CD4-positive, alpha-beta T cell treated with Interleukin-12 subunit alpha and Interleukin-12 subunit beta, for 1 hour (primary cell): ENCODE data around the gene CENPA.
"Not testable (repeated sequence)": the region's sequence is repeated elsewhere in the genome, so short reads cannot be mapped to it uniquely, and the experiment has no call there.

Experiments
- DNase-seq: peaks from one replicate; pipeline ENCODE4 v3.0.0-alpha.2; 2020

CENPA gene

GRCh38 chr2:26795135-26795534 is 9.3 kb downstream of the CENPA start:
- not testable (repeated sequence) for DNase-seq

DNA sequence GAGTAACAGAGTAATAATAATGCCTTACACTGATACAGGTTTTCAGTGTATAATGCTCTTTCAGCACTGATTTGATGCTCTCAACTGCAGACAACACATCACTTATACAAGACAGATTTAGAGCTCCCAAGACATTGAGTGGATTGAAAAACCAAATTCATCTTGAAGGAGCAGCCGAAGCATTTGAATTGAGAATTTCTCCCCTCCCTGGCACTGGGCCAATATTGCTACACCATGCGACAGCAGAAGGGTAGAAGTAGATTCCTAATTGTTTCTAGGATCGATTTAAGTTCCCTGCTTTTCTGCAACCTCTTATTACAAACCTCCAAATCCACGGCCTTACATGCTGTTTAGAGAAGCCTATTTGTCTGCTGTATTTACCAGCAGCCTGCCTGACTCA is 15.5 kb downstream of the CENPA start:
- DNase-seq: no peak

DNA sequence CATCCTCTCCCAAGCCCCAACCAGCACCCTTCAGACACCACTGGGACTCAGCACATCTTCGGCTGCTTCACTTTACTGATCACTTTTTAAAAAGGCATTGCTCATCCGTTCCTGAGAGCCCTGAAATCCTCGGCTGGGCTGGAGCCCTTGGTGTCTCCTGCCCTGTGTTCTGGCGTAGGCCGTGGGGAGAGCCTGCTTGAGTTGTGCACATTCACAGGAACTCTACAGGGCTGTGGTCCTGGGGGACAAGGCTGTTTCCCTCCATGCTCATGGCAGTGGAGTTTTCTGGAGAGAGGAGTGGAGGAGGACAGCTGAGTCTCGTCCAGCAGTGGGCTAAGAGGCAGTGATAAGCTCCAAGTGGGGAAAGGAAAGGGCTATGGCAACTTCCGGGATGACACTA is 15.9 kb downstream of the CENPA start:
- no peak for DNase-seq

- DNase-seq: no peak
These were observed 19.4 kb downstream of the CENPA start for GRCh38 chr2:26805241-26805676.

GRCh38 chr2:26807788-26808460 is 22.1 kb downstream of the CENPA start:
- no peak for DNase-seq

- no peak for DNase-seq
These were observed 23.4 kb downstream of the CENPA start for GRCh38 chr2:26809211-26809610.

- DNase-seq: no peak
These were observed 24.2 kb downstream of the CENPA start for GRCh38 chr2:26809876-26810577.

DNA sequence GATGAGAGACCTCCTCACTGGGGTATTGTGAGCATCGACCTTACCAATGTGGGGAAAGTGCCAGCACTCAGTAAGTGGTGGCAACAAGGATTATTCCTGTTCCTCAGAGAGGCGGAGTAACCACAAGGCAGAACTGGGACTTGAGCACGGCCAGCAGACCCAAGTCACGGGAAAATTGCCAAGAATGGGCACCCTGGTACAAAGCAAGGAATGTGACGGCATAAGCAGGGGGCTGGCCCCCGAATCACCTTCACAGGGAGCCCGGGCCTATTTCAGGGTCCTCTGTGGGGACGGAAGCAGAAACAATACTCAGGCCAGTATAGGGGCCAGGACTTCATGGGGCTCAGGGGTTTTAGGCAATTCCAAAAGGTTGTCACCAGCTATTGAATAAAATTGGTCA is 25.4 kb downstream of the CENPA start:
- no peak for DNase-seq

DNA sequence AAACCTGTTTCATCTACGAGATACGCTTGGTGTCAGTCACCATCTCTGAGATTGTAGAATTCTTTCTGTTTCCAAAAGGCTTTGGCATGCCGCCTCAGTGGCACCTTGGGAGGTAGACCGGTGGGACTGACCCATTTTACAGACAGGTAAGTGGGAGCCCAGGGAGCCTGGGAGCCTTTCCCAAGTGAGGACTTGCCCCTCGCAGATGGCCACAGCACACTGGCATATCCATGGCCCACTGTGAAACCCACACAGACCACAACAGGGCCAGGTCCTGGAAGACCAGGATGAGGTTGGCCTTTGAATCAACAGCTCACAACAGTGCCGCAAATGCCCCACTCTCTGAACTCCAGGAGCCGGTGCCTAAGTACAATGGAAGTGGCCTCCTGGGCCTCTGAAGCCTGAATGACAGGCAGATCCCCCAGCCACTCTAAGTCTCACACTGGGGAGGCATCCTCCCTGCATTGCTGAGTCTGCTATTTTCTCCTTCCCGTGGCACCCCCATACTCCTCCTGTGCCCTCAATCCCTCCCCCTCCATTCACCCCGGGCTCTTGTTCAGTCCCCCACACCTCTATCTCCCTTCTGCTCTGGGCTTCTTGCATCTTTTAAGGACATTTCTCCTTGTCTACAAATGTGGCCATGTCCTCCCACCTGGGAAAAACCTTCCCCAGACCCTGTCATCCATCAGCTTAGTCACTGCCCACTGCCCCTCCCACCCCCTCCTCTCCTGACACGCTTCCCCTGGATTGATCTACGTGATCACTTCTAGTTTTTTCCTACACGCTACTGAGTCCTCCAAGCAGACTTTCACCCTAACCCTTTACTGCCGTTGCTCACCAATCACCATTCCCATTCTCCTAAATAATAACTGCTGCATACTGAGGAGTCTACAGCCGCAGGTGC is 26.2 kb downstream of the CENPA start:
- DNase-seq: no peak

DNA sequence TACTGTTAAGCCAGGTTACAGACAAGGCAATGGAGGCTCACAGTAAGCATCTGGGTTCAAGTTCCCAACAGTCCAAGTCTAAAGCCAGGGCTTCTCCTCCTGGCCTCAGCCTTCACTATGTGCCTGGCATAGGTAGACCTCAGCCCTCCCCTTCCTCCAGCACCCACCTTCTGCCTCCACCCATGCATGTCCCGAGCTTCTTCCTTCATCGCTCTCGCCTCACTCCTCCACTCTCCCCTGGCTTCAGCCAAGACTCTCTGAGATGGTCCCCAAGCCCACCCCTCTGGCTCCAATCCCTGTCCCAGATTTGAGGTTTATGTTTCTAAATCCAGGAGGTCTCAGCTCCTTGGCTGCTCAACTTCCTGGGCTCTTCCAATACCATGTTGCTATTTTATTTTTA is 26.9 kb downstream of the CENPA start:
- no peak for DNase-seq

DNA sequence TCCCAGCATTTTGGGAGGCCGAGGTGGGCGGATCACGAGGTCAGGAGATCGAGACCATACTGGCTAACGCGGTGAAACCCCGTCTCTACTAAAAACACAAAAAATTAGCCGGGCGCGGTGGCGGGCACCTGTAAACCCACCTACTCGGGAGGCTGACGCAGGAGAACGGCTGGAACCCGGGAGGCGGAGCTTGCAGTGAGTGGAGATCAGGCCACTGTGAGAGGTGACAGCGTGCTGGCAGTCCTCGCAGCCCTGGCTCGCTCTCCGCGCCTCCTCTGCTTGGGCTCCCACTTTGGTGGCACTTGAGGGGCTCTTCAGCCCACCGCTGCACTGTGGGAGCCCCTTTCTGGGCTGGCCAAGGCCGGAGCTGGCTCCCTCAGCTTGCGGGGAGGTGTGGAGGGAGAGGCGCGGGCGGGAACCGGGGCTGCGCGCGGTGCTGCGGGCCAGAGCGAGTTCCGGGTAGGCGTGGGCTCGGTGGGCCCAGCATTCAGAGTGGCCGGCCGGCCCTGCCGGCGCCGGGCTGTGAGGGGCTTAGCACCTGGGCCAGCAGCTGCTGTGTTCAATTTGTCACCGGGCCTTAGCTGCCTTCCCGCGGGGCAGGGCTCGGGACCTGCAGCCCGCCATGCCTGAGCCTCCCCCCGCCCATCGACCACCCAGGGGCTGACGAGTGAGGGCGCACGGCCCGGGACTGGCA is 28.4 kb downstream of the CENPA start:
- not testable (repeated sequence) for DNase-seq

DNA sequence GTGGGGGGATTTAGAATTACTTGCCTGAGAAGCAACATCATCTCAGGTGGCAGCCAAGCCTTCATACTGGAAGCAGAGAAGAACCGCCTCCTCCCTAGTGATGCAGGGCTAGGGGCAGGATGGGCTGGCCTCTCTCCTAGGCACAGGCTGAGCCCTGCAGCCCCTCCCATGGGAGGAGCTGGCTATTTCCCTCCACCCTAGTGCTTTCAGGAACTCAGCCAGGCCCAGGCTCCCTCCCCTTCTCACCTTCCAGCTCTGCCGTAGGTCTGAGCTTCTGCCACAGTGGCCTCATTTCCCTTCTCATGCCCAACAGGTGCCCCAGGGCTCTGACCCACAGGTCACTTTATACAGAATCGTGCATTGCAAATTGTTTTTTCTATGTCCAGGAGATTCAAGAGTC is 31.0 kb downstream of the CENPA start:
- DNase-seq: no peak

DNA sequence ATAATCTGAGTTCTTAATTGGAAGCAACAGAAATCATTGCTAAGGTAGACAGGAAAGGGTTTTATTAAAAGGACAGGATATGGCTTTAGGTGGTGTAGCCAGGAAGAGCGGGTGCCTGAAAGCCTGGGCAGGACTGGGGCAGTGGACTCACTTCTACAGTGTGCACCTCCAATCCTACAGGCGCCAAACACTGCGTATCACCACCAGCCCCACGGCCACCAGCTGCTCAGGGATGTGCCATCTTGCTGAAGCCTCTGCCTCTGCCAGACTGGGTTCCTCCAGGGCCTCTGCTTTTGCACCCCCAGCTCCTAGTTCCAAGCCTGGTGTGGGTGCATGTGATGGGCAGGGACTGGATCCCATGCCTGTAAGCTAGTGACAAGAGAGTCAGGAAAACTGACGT is 32.4 kb downstream of the CENPA start:
- DNase-seq: no peak

GRCh38 chr2:26818972-26819371 is 33.1 kb downstream of the CENPA start:
- DNase-seq: no peak

DNA sequence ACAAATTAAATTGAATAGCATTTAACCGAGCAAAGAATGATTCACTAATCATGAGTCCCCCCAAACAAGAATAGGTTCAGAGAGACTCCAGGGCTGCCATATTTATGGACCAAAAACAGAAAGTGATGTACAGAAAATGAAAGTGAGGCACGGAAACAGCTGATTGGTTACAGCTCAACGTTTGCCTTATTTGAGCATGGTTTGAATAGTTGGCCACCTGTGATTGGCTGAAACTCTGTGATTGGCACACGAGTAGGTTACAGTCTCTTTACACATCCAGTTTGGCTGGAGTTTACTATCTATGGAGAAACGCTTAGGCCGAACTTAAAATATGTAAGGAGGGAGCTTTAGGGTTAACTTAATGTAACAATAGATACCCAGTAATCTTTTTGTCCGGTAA is 35.1 kb downstream of the CENPA start:
- DNase-seq: no peak

DNA sequence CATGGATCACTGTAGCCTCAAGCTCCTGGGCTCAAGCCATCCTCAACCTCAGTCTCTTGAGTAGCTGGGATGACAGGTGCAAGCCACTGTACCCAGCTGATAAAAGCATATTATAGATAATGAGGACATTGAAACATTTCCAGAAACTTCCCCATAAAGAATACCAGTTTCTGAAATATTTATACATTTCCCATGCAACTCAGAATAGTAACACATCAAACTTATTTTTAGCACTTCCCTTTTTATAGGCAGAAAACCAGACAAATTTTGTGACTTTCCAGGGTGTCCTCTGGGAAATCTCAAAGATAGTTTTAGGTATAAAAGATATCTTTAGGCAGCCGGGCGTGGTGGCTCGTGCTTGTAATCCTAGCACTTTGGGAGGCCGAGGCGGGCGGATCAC is 37.0 kb downstream of the CENPA start:
- DNase-seq: no peak

DNA sequence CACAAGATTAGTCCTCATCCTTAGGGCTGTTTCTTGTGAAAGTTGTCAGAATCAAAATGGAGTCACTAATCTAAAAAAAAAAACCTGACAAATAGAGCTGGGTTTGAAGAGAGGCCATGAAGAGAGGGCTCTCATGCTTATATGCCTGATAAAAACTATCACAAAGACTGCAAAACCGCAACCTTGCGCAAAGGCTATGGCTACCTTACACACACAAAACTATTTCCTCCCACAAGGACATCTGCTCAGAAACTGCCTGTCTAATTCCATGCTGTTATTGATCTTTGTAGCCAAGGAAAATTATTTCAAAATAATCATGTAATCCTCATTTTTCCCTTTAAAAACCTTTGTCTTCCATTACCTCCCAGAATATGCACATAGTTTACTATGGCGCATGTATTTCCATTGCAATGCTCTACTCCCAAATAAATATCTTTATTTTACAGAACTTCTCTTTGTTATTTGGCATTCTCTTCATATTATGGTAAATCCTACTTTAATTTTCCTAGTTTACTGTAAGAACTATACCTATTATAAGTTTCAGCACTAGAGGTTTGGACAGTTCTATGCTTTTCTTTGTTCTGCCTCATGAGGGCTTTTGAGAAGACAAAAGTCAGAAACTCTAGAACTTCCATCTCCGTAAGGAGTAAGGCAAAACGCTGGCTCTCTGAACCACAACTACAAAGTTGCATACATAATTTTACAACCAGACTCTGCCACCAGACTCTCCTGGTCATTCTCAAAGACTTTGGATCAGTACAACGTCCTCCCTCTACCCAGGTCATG is 52.5 kb downstream of the CENPA start:
- no peak for DNase-seq

- DNase-seq: no peak
These were observed 55.2 kb downstream of the CENPA start for GRCh38 chr2:26840937-26841610.

DNA sequence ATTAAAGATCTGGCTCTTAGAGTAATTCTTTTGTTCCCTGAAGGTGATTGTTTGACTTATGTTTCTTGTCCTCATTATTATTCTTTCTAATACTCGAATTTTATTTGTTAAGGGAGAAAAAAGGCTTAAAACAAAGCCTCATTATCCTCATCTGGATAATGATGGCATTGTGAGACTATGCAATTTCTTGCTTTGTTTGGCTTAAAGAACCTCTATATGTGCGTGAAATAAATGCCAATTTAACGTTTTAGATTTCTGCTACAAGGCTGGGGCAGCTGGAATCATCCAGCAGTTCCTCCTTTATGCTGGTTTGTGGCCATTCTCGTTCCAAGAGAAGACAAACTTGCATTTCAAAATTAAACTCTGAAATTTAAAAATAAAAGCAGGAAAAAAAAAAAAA is 57.2 kb downstream of the CENPA start:
- DNase-seq: no peak
